SK-N-MC (cell line): Measurements from ENCODE around the gene VPS26C.
"Not testable (repeated sequence)": the region's sequence is repeated elsewhere in the genome, so short reads cannot be mapped to it uniquely, and the experiment has no call there.

Source experiments
- DNase-seq: peaks from one replicate; pipeline ENCODE4 v3.0.0-alpha.2; 2011; ENCODE audit warnings: low read depth, low spot score
- H3K27ac ChIP-seq: fragments of 200-600 bp; sonication (generic); 2 replicates; pipeline ENCODE4 v1.5.1; 2016; ENCODE audit warnings: mixed run types
- H3K36me3 ChIP-seq: fragments of 200-600 bp; sonication (generic); 2 replicates; pipeline ENCODE4 v1.6.1; 2017; ENCODE audit warnings: antibody characterized with exemption, low read length, mixed read lengths; ENCODE audit not compliant: insufficient read depth
- H3K4me3 ChIP-seq: fragments of 200-600 bp; sonication (generic); 2 replicates; pipeline ENCODE4 v1.5.1; 2016
- H3K9ac ChIP-seq: fragments of 200-600 bp; sonication (generic); 2 replicates; pipeline ENCODE4 v1.8.0; 2017; ENCODE audit warnings: mixed run types, mixed read lengths; ENCODE audit not compliant: insufficient read length
- H3K9me3 ChIP-seq: fragments of 200-600 bp; sonication (generic); 2 replicates; pipeline ENCODE4 v1.6.1; 2017; ENCODE audit warnings: low read depth, mild to moderate bottlenecking, antibody characterized with exemption, low read length, moderate library complexity, mixed read lengths
- EZH2 ChIP-seq: fragments of 200-600 bp; sonication (generic); IDR thresholded peaks from one replicate; pipeline ENCODE4 v1.6.1; 2017; ENCODE audit warnings: antibody characterized with exemption
- FOXP2 ChIP-seq: optimal IDR thresholded peaks from 2 replicates; pipeline ENCODE3; 2011; ENCODE audit warnings: mild to moderate bottlenecking, moderate library complexity; ENCODE audit not compliant: insufficient read depth; ENCODE audit errors: extremely low read length, control extremely low read depth
- POLR2AphosphoS5 ChIP-seq: IDR thresholded peaks from 2 replicates; pipeline ENCODE4 v1.6.1; 2012; ENCODE audit warnings: mild to moderate bottlenecking, low read depth, low read length, borderline replicate concordance

VPS26C gene

GRCh38 chr21:37227071-37228002 is 39.8 kb downstream of the VPS26C start:
- no peak overlapping the region for H3K27ac ChIP-seq

DNA sequence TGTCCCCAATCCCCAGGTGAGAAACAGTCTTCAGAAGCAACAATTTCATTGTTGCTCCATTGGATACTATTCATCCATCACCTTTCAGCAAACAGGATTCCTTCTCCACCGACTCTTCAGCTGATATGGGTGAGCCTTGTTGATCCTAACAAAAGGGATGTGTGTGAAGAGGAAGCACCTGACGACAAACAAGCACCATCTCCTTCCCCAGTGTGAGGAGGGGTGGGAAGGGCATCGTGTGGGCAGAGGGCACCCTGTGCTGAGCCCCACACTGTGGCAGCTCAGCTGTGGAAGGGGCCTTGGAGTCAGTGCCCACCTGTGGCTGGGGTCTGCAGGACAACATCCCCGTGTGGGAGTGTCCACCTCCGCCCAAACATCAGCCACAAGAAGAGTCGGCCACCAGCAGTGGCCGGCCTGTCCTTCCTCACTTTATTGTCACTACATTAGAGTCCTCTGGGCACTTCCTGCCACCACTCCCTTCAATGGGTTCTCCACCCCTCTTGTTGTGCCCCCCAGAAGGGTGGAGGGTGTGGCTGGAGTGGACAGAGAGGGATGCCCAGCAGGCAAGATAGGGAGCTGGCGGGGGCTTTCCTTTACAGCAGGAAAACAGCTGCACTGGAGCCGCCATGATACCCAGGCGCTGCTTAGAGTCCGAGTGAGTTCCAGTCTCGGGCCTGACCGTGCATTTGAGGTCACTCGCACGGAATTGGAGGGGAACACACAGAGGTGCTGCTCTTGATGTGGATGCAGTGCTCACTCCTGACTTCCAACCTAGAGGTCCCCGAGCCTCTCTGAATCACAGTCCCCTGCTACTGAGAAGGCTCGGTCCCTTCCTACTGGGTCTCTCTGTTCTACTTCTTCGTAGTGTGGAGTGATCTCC is 40.9 kb downstream of the VPS26C start:
- no peak overlapping the region for H3K27ac ChIP-seq
- H3K36me3 ChIP-seq = peaks cover 59% of the 10 kb centered on the region
- no peak for DNase-seq
- H3K9ac ChIP-seq = no peak overlapping the region
- no peak overlapping the region for H3K4me3 ChIP-seq
- H3K9me3 ChIP-seq = no peaks in the 10 kb centered on the region
- TF ChIP-seq EZH2 (no peak), POLR2AphosphoS5 (no peak), FOXP2 (no peak)

More at GRCh38 chr21:37227071-37228002, 39.8 kb downstream of the VPS26C start:
- no peak for DNase-seq
- Histone ChIP-seq H3K36me3 (peaks cover 68% of the 10 kb centered on the region), H3K4me3 (no peak overlapping the region), H3K9me3 (no peaks in the 10 kb centered on the region), H3K9ac (no peak overlapping the region)
- TF ChIP-seq POLR2AphosphoS5 (no peak), EZH2 (no peak), FOXP2 (no peak)

- no peaks in the 10 kb centered on the region for H3K9me3 ChIP-seq
- H3K27ac ChIP-seq = no peak overlapping the region
- peaks cover 57% of the 10 kb centered on the region for H3K36me3 ChIP-seq
- no peak overlapping the region for H3K4me3 ChIP-seq
- no peak for DNase-seq
- TF ChIP-seq POLR2AphosphoS5 = no peak
- no peak for TF ChIP-seq FOXP2
- no peak for TF ChIP-seq EZH2
- no peak overlapping the region for H3K9ac ChIP-seq
Measured at GRCh38 chr21:37224861-37225839, 42.0 kb downstream of the VPS26C start.

GRCh38 chr21:37223804-37224345 is 43.3 kb downstream of the VPS26C start:
- H3K36me3 ChIP-seq = peaks cover 53% of the 10 kb centered on the region
- H3K4me3 ChIP-seq = no peak overlapping the region
- no peaks in the 10 kb centered on the region for H3K9me3 ChIP-seq
- H3K27ac ChIP-seq = no peak overlapping the region
- no peak overlapping the region for H3K9ac ChIP-seq
- DNase-seq = no peak
- no peak for TF ChIP-seq POLR2AphosphoS5

DNA sequence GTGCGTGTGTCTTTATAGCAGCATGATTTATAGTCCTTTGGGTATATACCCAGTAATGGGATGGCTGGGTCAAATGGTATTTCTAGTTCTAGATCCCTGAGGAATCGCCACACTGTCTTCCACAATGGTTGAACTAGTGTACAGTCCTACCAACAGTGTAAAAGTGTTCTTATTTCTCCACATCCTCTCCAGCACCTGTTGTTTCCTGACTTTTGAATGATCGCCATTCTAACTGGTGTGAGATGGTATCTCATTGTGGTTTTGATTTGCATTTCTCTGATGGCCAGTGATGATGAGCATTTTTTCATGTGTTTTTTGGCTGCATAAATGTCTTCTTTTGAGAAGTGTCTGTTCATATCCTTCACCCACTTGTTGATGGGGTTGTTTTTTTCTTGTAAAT is 44.9 kb downstream of the VPS26C start:
- not testable (repeated sequence) for H3K4me3 ChIP-seq, H3K27ac ChIP-seq, H3K9me3 ChIP-seq, H3K9ac ChIP-seq, DNase-seq
- peaks cover 39% of the 10 kb centered on the region for H3K36me3 ChIP-seq

GRCh38 chr21:37220981-37221664 is 46.0 kb downstream of the VPS26C start:
- Histone ChIP-seq H3K4me3 (peak overlapping the region; percentile 73), H3K9me3 (no peaks in the 10 kb centered on the region), H3K9ac (no peak overlapping the region), H3K36me3 (peaks cover 29% of the 10 kb centered on the region), H3K27ac (no peak overlapping the region)
- DNase-seq = peak; percentile 40
- TF ChIP-seq POLR2AphosphoS5 (peak; percentile 80; the same call in 1 of the 2 replicates), FOXP2 (no peak), EZH2 (no peak)

GRCh38 chr21:37220433-37220980 is 46.6 kb downstream of the VPS26C start:
- Histone ChIP-seq H3K4me3 (peak overlapping the region; percentile 73), H3K27ac (no peak overlapping the region), H3K36me3 (peaks cover 23% of the 10 kb centered on the region), H3K9ac (no peak overlapping the region), H3K9me3 (no peaks in the 10 kb centered on the region)
- DNase-seq = no peak
- TF ChIP-seq POLR2AphosphoS5 (no peak), EZH2 (no peak), FOXP2 (no peak)
